Liver (tissue), 9 donors: ENCODE measurements around the gene ZNF330. TPM values are rescaled to one million over a fixed set of nuclear protein-coding genes. Genes with fewer than 3 reads are reported as not detected.
"Not testable (repeated sequence)": the region's sequence is repeated elsewhere in the genome, so short reads cannot be mapped to it uniquely, and the experiment has no call there.

ENCODE experiments used
- DNase-seq: peaks from one replicate; pipeline ENCODE4 v3.0.0-alpha.2; 2017; ENCODE audit warnings: low spot score
- H3K27ac ChIP-seq, 2 donors: one replicate each; pipeline ENCODE4 v1.7.0; 2013; ENCODE audit warnings: inconsistent platforms in 2 of 2, low read length in 2 of 2, control low read depth in 1 of 2, low read depth in 1 of 2, mild to moderate bottlenecking in 1 of 2
- H3K27me3 ChIP-seq, 4 donors: one replicate each; pipeline versions ENCODE4 v1.6.1 to v1.7.0; 2013; ENCODE audit warnings: low read length in 3 of 4, inconsistent platforms in 1 of 4, mild to moderate bottlenecking in 1 of 4, moderate library complexity in 1 of 4; ENCODE audit not compliant: control insufficient read depth in 4 of 4, insufficient read depth in 4 of 4
- H3K36me3 ChIP-seq, 4 donors: one replicate each; pipeline versions ENCODE4 v1.6.1 to v1.7.0; 2013; ENCODE audit warnings: low read length in 3 of 4, mild to moderate bottlenecking in 3 of 4, low read depth in 1 of 4, moderate library complexity in 1 of 4; ENCODE audit not compliant: control insufficient read depth in 4 of 4, insufficient read depth in 3 of 4
- H3K4me1 ChIP-seq, 4 donors: one replicate each; pipeline versions ENCODE4 v1.6.1 to v1.7.0; 2013; ENCODE audit warnings: low read length in 3 of 4, mild to moderate bottlenecking in 3 of 4, moderate library complexity in 1 of 4; ENCODE audit not compliant: control insufficient read depth in 4 of 4, insufficient read depth in 4 of 4
- H3K4me3 ChIP-seq, 3 donors: one replicate each; pipeline versions ENCODE4 v1.6.1 to v1.7.0; 2013; ENCODE audit warnings: low read length in 3 of 3, control low read depth in 1 of 3, low read depth in 1 of 3, mild to moderate bottlenecking in 1 of 3
- H3K9ac ChIP-seq, 2 donors: one replicate each; pipeline ENCODE4 v1.7.0; 2013; ENCODE audit warnings: low read length in 2 of 2, mild to moderate bottlenecking in 2 of 2, moderate library complexity in 2 of 2, control low read depth in 1 of 2, low read depth in 1 of 2
- H3K9me3 ChIP-seq, 4 donors: one replicate each; pipeline versions ENCODE4 v1.6.1 to v1.7.0; 2013; ENCODE audit warnings: low read length in 3 of 4; ENCODE audit not compliant: control insufficient read depth in 4 of 4
- ATF3 ChIP-seq: IDR thresholded peaks from 2 replicates; pipeline ENCODE4 v1.6.1; 2016; ENCODE audit warnings: antibody characterized with exemption
- CTCF ChIP-seq: fragments of 150-350 bp; IDR thresholded peaks from 2 replicates; pipeline ENCODE4 v1.5.1; 2017; ENCODE audit warnings: improper control_type of control experiment, low read depth, low read length; ENCODE audit not compliant: missing input control
- EGR1 ChIP-seq, 2 donors: IDR thresholded peaks; 2 replicates each; pipeline ENCODE4 v1.6.1; 2016 to 2018; ENCODE audit warnings: antibody characterized with exemption in 2 of 2, low read depth in 2 of 2
- FOXA1 ChIP-seq: IDR thresholded peaks from 2 replicates; pipeline ENCODE4 v1.6.1; 2016; ENCODE audit warnings: antibody characterized with exemption
- GABPA ChIP-seq, 2 donors: IDR thresholded peaks in 1 of 2; conservative IDR thresholded peaks in 1 of 2; 2 replicates each; pipeline ENCODE4 v1.6.1; 2016; ENCODE audit warnings: antibody characterized with exemption in 2 of 2, mild to moderate bottlenecking in 1 of 2, moderate library complexity in 1 of 2
- HNF4A ChIP-seq, 2 donors: conservative IDR thresholded peaks; 2 replicates each; pipeline ENCODE4 v1.6.1; 2016; ENCODE audit warnings: antibody characterized with exemption in 2 of 2, mild to moderate bottlenecking in 2 of 2
- HNF4G ChIP-seq: IDR thresholded peaks from 2 replicates; pipeline ENCODE4 v1.6.1; 2016; ENCODE audit warnings: antibody characterized with exemption
- JUND ChIP-seq, 2 donors: IDR thresholded peaks; 2 replicates each; pipeline ENCODE4 v1.6.1; 2016; ENCODE audit warnings: antibody characterized with exemption in 2 of 2
- MAX ChIP-seq: IDR thresholded peaks from 2 replicates; pipeline ENCODE4 v1.6.1; 2016; ENCODE audit warnings: antibody characterized with exemption
- NR2F2 ChIP-seq: IDR thresholded peaks from 2 replicates; pipeline ENCODE4 v1.6.1; 2016; ENCODE audit warnings: antibody characterized with exemption
- RAD21 ChIP-seq, 2 donors: IDR thresholded peaks; 2 replicates each; pipeline ENCODE4 v1.6.1; 2016; ENCODE audit warnings: antibody characterized with exemption in 2 of 2, mild to moderate bottlenecking in 2 of 2
- RXRA ChIP-seq, 2 donors: IDR thresholded peaks; 2 replicates each; pipeline ENCODE4 v1.6.1; 2017 to 2018; ENCODE audit warnings: antibody characterized with exemption in 2 of 2, mild to moderate bottlenecking in 1 of 2
- TAF1 ChIP-seq: conservative IDR thresholded peaks from 2 replicates; pipeline ENCODE4 v1.6.1; 2016; ENCODE audit warnings: antibody characterized with exemption, mild to moderate bottlenecking
- YY1 ChIP-seq: IDR thresholded peaks from 2 replicates; pipeline ENCODE4 v1.6.1; 2016; ENCODE audit warnings: antibody characterized with exemption, mild to moderate bottlenecking
- ZBTB33 ChIP-seq: IDR thresholded peaks from 2 replicates; pipeline ENCODE4 v1.6.1; 2016; ENCODE audit warnings: antibody characterized with exemption
- WGBS: extraction: QIAGEN DNeasy Blood & Tissue Kit; methylation state at CpG from one replicate; pipeline ENCODE4 v1.1.7; 2013; 5-methylcytosine and 5-hydroxymethylcytosine counted together
- polyA plus RNA-seq, 2 donors: library from polyadenylated mRNA; stranded (reverse) in 1 of 2; unstranded in 1 of 2; fragments of 200-250 nt in 1 of 2; fragments of >200 nt in 1 of 2; fragmentation: Nextera tagmentation in 1 of 2; extraction: Ambion mirVana in 1 of 2; gene quantifications; one replicate each; pipeline versions ENCODE4 v1.2.1 to v1.2.3, GENCODE V29; 2013 to 2015
- total RNA-seq, 2 donors: library from RNA; depleted of rRNA; stranded (reverse); fragments of >200 nt; gene quantifications; one replicate each; pipeline ENCODE4 v1.2.3, GENCODE V29; 2014
- donor health status: healthy.
- donor health status: healthy.
- donor health status: healthy.
- donor health status: healthy.
- donor health status: healthy.

Gene ZNF330
- total and polyA plus RNA-seq, 4 donors, result 11.7 to 23.2 (median 19.0) TPM

- TF ChIP-seq RXRA (IDR thresholded peaks at IDR 0.05) (no peak), NR2F2 (no peak), RAD21 (IDR thresholded peaks at IDR 0.05) (no peak)
These were observed 2.7 kb downstream of the ZNF330 start (continued) for GRCh38 chr4:141223418-141223817.

- H3K4me3 ChIP-seq, DNase-seq, H3K27ac ChIP-seq, H3K9ac ChIP-seq, H3K27me3 ChIP-seq, H3K9me3 ChIP-seq: not testable (repeated sequence)
- Histone ChIP-seq H3K4me1 (peaks cover 0 to 12% (median 4%) of the 10 kb centered on the region in 4 donors), H3K36me3 (peaks cover 3 to 61% (median 42%) of the 10 kb centered on the region in 4 donors)
- 98% methylated on average over 5 of the region's 5 CpGs for WGBS
These were observed 6.6 kb downstream of the ZNF330 start for GRCh38 chr4:141227280-141227679.

GRCh38 chr4:141229408-141230101 is 8.9 kb downstream of the ZNF330 start:
- H3K36me3 ChIP-seq, result peaks cover 7 to 69% (median 56%) of the 10 kb centered on the region in 4 donors
- DNase-seq, result no peak

GRCh38 chr4:141233673-141234072 is 13.0 kb downstream of the ZNF330 start:
- Histone ChIP-seq H3K4me1 (no peaks in the 10 kb centered on the region), H3K9ac (no peak overlapping the region), H3K9me3 (no peaks in the 10 kb centered on the region), H3K36me3 (peaks cover 9 to 59% (median 54%) of the 10 kb centered on the region in 4 donors), H3K4me3 (no peak overlapping the region), H3K27ac (no peak overlapping the region), H3K27me3 (no peaks in the 10 kb centered on the region)
- 95% methylated on average over 3 of the region's 3 CpGs for WGBS
- DNase-seq, result no peak
- TF ChIP-seq ZBTB33 (no peak), ATF3 (no peak), MAX (no peak), GABPA (IDR thresholded peaks at IDR 0.05 in 1 of 2, conservative IDR thresholded peaks at IDR 0.05 in 1 of 2) (no peak), HNF4G (no peak), TAF1 (no peak), JUND (IDR thresholded peaks at IDR 0.05) (no peak), YY1 (no peak), HNF4A (conservative IDR thresholded peaks at IDR 0.05) (no peak)

More at GRCh38 chr4:141229408-141230101, 8.9 kb downstream of the ZNF330 start:
- Histone ChIP-seq H3K9ac (no peak overlapping the region), H3K27me3 (no peaks in the 10 kb centered on the region), H3K4me1 (no peaks in the 10 kb centered on the region), H3K27ac (no peak overlapping the region), H3K4me3 (no peak overlapping the region), H3K9me3 (no peaks in the 10 kb centered on the region)
- TF ChIP-seq ATF3 (no peak), FOXA1 (no peak), NR2F2 (no peak), GABPA (IDR thresholded peaks at IDR 0.05 in 1 of 2, conservative IDR thresholded peaks at IDR 0.05 in 1 of 2) (no peak), CTCF (no peak), EGR1 (IDR thresholded peaks at IDR 0.05; ENCODE audit: low read depth in 2 of 2) (no peak), JUND (IDR thresholded peaks at IDR 0.05) (no peak), YY1 (no peak), HNF4G (no peak), RXRA (IDR thresholded peaks at IDR 0.05) (no peak), TAF1 (no peak)
- 98% methylated on average over 5 of the region's 5 CpGs for WGBS
